SU-DHL-6 (cell line): ENCODE measurements around the gene R3HDM2.

Source experiments
- EZH2phosphoT487 ChIP-seq: fragments of 200-600 bp; sonication (generic), shearing (Covaris generic); conservative IDR thresholded peaks from 2 replicates; pipeline ENCODE4 v1.6.1; 2018; ENCODE audit warnings: mild to moderate bottlenecking, antibody characterized with exemption, low read length, moderate library complexity, mixed read lengths
- TF ChIP-seq, protein P1 (sequence below): fragments of 200-600 bp; sonication (generic); IDR thresholded peaks from one replicate; pipeline ENCODE4 v1.5.1; 2017; ENCODE audit warnings: antibody characterized with exemption, mild to moderate bottlenecking, low read length, moderate library complexity; ENCODE audit not compliant: insufficient read depth, poor library complexity, severe bottlenecking

DNA sequence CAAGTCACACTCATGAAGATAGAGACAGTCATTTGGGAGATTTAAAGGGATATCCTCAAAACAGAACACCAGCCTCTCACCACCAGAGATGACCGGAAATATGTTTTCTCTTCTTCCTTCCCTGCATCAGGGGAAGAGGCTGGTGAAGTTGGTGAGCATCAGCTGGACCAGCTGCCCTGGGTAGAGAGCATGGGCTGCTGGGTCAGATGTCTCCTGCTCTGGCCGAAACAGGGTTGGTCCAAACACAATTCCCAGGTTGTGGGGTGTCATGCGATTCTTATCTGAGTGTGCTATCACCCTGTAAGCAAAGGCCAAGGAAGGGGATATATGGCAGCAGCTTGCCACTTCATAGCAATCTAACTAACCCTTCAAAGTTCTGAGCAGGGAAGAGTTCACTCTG, 41.5 kb upstream of the R3HDM2 start:
- TF ChIP-seq, protein P1, sequence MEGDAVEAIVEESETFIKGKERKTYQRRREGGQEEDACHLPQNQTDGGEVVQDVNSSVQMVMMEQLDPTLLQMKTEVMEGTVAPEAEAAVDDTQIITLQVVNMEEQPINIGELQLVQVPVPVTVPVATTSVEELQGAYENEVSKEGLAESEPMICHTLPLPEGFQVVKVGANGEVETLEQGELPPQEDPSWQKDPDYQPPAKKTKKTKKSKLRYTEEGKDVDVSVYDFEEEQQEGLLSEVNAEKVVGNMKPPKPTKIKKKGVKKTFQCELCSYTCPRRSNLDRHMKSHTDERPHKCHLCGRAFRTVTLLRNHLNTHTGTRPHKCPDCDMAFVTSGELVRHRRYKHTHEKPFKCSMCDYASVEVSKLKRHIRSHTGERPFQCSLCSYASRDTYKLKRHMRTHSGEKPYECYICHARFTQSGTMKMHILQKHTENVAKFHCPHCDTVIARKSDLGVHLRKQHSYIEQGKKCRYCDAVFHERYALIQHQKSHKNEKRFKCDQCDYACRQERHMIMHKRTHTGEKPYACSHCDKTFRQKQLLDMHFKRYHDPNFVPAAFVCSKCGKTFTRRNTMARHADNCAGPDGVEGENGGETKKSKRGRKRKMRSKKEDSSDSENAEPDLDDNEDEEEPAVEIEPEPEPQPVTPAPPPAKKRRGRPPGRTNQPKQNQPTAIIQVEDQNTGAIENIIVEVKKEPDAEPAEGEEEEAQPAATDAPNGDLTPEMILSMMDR: no peak
- TF ChIP-seq EZH2phosphoT487: no peak
